ENCODE measurements around the gene IER3. TPM values are rescaled to one million over a fixed set of nuclear protein-coding genes. Genes with fewer than 3 reads are reported as not detected.

The IER3 gene
- total and polyA plus RNA-seq, 2 of the 8 experiments (the other 6 are each of a cell fraction or from before 2014, with no cell fraction given) = 11.9 to 26.5 TPM

DNA sequence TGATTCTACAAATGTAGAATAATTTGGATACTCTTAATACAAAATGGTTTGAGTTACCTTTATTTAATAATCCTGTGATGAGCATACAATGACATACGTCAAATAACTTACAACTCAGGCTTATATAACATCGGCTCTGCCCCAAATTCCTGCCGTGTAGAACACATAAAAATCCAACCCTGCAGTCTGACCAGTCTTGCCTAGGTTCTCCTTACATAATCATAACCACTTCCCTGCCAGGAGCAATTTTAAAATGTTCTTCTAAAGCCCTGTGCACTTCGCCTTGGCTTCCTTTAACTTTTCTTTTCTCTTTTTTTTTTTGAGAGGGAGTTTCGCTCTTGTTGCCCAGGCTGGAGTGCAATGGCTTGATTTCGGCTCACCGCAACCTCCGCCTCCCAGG is 16.2 kb upstream of the IER3 start:
- no peak for FAIRE-seq
- Histone ChIP-seq H2AK5ac (ENCODE audit: low read depth, low read length) (no peak overlapping the region), H3K56ac (replicated peaks; ENCODE audit: insufficient read length, low read depth, low read length) (no peak overlapping the region), H3K9ac (replicated peaks in 1 of 4; ENCODE audit: extremely low read depth in 1 of 4, low read depth in 3 of 4, low read length in 3 of 4) (no peak overlapping the region), H4K20me1 (replicated peaks in 1 of 2; ENCODE audit: control insufficient read depth in 1 of 2, insufficient read depth in 2 of 2, low read length in 2 of 2) (no peaks in the 10 kb centered on the region), H3K4ac (replicated peaks; ENCODE audit: insufficient read length, low read depth, low read length) (no peak overlapping the region), H3K18ac (ENCODE audit: extremely low read depth, low read length) (no peak overlapping the region), H2BK15ac (ENCODE audit: low read length) (no peak overlapping the region), H4K91ac (replicated peaks; ENCODE audit: insufficient read length, low read length) (no peak overlapping the region), H2BK20ac (ENCODE audit: low read length) (no peak overlapping the region), H3K27ac (ENCODE audit: low read depth, low read length) (no peak overlapping the region), H2AFZ (ENCODE audit: low read length) (no peak overlapping the region), H2BK5ac (ENCODE audit: low read depth, low read length) (no peak overlapping the region), H3K79me1 (ENCODE audit: low read depth, low read length) (no peaks in the 10 kb centered on the region), H4K8ac (ENCODE audit: extremely low read depth, insufficient read depth, low read length) (no peak overlapping the region), H3K23me2 (ENCODE audit: low read depth, low read length) (no peaks in the 10 kb centered on the region), H3K4me2 (ENCODE audit: insufficient read depth in 1 of 2, low read depth in 2 of 2, low read length in 2 of 2) (no peak overlapping the region), H3K23ac (ENCODE audit: insufficient read length) (no peak overlapping the region), H3K14ac (ENCODE audit: insufficient read length) (no peak overlapping the region), H3K79me2 (ENCODE audit: control insufficient read depth in 1 of 2, insufficient read depth in 2 of 2, low read length in 2 of 2) (no peaks in the 10 kb centered on the region), H3K9me3 (ENCODE audit: insufficient read depth in 2 of 2, low read depth in 1 of 2, low read length in 1 of 2) (no peaks in the 10 kb centered on the region; a peak in 1 of 4 replicates), H3K4me3 (ENCODE audit: extremely low read depth in 1 of 4, insufficient read depth in 2 of 4, low read depth in 3 of 4, low read length in 4 of 4) (no peak overlapping the region), H3K27me3 (replicated peaks in 1 of 4; ENCODE audit: control insufficient read depth in 3 of 4, extremely low read depth in 1 of 4, insufficient read depth in 3 of 4, low read length in 3 of 4) (no peaks in the 10 kb centered on the region), H4K5ac (ENCODE audit: insufficient read length, low read depth, low read length) (no peak overlapping the region), H2BK120ac (replicated peaks; ENCODE audit: low read depth, low read length) (no peak overlapping the region), H2BK12ac (ENCODE audit: low read depth, low read length) (no peak overlapping the region), H3K4me1 (replicated peaks in 1 of 4; ENCODE audit: control insufficient read depth in 3 of 4, insufficient read depth in 4 of 4, low read length in 3 of 4) (peaks cover 4 to 7% (median 6%) of the 10 kb centered on the region in 4 experiments; a peak in 6 of 7 replicates), H3K36me3 (ENCODE audit: control insufficient read depth in 2 of 4, insufficient read depth in 4 of 4, low read length in 3 of 4) (no peaks in the 10 kb centered on the region)
- DNase-seq (ENCODE audit: low read depth in 1 of 2, low spot score in 2 of 2) = no peak
- POLR2A ChIA-PET (ENCODE audit: partially characterized antibody) = interaction anchor here (1.4 to 1.9 kb wide), 2 partner anchors 16 to 19 kb away, joined by 3 to 6 read pairs; partner anchors contain the start of genes FLOT1 and IER3
- TF ChIP-seq RFX5 (IDR thresholded peaks at IDR 0.05; ENCODE audit: borderline replicate concordance, low read depth, low read length) (no peak), RNF2 (IDR thresholded peaks at IDR 0.05; ENCODE audit: borderline replicate concordance, low read depth, low read length, missing control alignments, poor library complexity, severe bottlenecking) (no peak)
- CTCF ChIA-PET (ENCODE audit: partially characterized antibody) = interaction anchor here (2.0 kb wide), 1 partner anchor 327 kb away, joined by 5 read pairs; no protein-coding TSS in a partner anchor
- 95% methylated on average over 8 of the region's 8 CpGs; no CpG with 5 or more reads in 1 of the 2 experiments for WGBS, 2 experiments (ENCODE audit: extremely low coverage in 1 of 2, insufficient coverage in 1 of 2, insufficient read length in 1 of 2, insufficient replicate concordance in 2 of 2, low coverage in 1 of 2, low lambda C conversion rate in 2 of 2, missing lambda C conversion rate in 1 of 2)
